Fibroblast of skin of abdomen (primary cell): ENCODE measurements around the gene MLPH.

Experiments
- DNase-seq: peaks from one replicate; pipeline ENCODE4 v3.0.0-alpha.2; 2013

The MLPH gene

DNA sequence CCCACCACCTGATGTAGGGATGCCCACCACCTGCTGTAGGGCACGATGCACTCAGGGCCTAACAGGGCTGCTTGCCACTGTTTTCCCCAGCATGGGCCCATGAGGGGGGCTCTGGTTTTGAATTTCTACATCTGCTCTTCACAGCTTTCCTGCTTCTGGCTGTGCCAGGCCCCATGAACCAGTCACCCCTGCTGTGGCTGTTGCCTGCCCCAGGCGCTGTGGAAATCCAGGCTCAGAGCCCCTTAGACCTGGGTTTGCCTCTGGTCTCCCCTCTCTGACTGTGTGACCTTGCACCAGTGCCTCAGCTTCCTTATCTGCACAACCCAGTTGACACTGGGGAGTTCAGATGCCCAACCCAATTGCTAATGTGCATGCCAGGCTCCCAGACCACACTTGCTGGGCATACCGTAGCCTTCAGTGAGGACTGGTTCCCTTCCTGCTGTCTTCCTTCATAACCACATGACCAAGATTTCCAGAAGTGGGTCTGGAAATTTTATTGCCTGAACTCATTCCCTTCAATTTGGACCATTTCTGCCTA, 6.0 kb upstream of the MLPH start:
- DNase-seq, result no peak

DNA sequence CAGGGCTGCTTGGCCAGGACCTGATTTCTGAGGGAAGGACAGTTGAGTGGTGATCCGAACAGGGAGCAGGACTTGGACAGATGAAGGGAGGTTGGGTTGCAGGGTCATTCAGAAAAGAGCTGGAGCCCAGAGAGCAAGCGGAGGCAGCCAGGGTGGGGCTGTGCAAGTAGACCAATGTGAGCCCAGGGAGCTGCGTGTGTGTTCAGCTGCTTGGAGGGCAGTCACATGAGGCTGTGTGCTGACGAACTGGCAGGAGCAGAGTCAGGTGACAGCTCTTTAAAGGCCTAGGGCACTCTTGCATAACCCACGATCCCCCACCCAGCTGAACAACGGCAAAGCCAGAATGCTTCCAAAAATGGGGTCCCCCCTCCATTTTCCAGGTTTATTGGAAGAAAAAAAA, 4.6 kb upstream of the MLPH start:
- no peak for DNase-seq

GRCh38 chr2:237483018-237483731, 3.9 kb upstream of the MLPH start:
- peak; percentile 45 for DNase-seq

- no peak for DNase-seq
Observed at GRCh38 chr2:237485304-237485703, 1.7 kb upstream of the MLPH start.

- no peak for DNase-seq
Observed at GRCh38 chr2:237485844-237486243, 1.2 kb upstream of the MLPH start.

- DNase-seq, result no peak
Observed at GRCh38 chr2:237486334-237486818, 675 bp upstream of the MLPH start.

GRCh38 chr2:237487496-237487895, 445 bp downstream of the MLPH start:
- no peak for DNase-seq

DNA sequence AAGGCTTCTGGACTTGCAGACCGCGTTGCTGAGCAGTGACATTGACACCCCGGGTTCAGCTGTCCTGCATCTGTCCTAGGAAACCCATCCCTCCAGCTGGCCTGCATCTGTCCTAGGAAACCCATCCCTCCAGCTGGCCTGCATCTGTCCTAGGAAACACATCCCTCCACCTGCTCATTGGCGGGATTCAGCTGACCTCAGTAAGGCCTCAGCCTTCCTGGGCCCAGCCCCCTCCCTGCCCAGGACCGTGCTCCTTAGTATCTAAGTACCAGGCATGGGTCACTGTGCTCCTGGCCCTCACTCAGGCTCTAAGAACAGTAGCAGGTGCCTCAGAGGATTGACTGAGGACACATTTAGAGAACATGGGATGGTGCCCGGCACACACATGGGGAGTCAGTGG, 1.2 kb downstream of the MLPH start:
- DNase-seq, result no peak

GRCh38 chr2:237488901-237489860, 2.1 kb downstream of the MLPH start:
- DNase-seq, result no peak

DNA sequence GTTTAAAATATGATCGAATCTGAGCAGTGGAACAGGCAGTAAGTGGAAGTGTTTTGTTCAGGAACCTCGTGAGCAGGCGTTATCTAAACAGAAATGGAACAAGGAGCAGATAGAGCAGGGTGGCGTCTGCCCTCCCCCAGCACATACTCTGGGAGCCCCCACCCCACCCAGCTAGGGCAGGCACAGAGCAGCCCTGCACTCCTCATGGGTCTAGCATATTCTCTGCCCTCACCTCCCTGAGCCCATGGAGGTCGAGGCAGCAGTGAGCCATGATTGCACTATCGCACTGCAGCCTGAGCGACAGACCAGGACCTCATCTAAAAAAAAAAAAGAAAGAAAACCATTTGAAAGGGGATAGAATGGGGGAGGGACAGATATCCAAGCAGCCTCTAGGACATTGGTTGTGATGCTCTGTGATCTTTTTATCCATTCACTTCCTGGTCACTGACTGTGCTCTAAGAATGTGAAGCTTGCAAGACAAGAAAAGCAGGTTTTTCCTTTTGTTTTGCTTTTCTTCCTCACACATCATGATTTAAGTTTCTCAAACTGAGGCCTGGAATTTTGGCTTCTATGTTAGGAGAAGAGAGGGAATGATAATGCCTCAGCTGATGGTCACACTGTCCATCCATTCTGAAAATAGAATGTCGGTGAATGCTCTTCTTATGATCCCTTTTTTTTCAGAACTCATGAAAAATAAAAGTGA, 3.1 kb downstream of the MLPH start:
- DNase-seq, result no peak

GRCh38 chr2:237490795-237491194, 3.7 kb downstream of the MLPH start:
- no peak for DNase-seq

DNA sequence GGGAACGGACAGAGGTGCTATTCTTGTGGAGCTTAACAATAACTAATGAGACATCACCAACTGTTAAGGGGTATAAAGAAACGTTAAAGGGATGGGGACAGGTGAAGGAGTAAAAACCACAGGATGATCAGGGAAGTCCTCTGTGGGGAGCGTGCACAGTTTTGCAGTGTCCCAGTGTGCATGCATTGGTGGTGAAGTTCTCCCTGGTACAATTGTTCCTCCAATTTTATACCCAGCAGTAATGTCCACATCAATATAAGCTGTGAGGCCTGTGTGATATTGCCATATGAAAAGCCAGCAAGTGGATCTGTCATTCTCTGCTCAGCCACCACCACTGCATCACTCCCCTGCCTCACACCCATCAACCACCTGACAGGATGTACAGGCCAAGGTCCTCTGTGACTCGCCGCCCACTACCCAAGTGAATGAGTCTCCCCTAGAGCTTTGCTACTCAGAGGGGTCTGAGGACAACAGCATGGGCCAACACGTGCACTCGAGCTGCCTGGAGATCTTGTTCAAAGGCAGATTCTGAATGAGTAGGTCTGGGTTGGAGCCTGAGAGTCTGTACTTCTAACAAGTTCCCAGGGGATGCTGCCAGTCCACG, 4.6 kb downstream of the MLPH start:
- no peak for DNase-seq

DNA sequence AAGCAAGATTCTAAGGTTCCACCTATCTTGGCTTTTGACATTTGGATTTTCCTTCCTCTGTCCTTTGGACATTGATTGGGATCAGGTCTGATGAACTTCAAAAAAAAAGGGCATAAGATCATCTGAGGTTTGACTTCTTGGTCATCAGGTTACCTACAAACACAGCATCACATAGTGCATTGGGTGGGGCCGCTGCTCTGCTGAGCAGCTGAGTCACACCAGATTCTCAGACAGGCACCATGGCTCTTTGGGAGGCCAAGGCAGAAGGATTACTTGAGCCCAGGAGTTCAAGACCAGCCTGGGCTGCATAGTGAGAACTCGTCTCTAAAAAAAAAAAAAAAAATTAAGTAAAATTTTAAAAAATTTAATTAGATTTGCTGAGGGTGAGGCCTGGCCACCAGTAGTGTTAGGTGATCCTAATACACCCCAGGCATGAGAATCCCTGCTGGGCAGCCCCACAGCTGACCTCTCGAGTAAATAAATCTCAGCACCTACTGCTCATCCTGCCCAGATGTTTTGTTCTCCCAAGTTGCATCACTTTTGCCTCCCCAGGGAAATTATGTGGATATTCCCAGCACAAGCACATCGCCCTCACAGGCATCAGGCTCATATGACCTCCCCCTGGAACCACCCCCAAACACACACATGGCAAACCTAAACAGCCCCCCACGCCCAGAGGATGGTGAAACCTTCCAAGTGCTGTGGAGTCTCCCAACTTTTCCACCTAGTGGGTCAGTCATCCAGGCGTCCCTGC, 5.3 kb downstream of the MLPH start:
- DNase-seq, result no peak

DNA sequence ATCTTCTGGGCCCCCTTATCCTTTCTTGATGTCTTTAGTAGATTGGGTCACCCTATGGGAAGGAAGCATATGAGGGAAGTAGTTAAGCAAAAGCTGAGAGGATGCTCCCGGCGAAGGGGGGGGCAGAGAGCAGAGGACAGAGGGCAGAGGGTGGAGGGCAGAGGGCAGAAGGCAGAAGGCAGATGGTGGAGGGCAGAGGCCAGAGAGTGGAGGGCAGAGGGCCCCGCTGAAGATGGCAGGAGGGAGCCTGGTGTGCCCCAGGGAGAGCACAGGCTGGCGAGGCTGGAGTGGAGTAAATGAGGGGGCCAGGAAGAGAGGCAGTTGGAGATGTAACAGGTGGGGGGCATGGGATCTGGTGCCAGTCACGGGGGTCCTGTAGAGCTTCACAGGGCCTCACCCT, 7.0 kb downstream of the MLPH start:
- no peak for DNase-seq

- no peak for DNase-seq
Observed at GRCh38 chr2:237495521-237496117, 8.6 kb downstream of the MLPH start.

GRCh38 chr2:237496428-237496827, 9.4 kb downstream of the MLPH start:
- no peak for DNase-seq

DNA sequence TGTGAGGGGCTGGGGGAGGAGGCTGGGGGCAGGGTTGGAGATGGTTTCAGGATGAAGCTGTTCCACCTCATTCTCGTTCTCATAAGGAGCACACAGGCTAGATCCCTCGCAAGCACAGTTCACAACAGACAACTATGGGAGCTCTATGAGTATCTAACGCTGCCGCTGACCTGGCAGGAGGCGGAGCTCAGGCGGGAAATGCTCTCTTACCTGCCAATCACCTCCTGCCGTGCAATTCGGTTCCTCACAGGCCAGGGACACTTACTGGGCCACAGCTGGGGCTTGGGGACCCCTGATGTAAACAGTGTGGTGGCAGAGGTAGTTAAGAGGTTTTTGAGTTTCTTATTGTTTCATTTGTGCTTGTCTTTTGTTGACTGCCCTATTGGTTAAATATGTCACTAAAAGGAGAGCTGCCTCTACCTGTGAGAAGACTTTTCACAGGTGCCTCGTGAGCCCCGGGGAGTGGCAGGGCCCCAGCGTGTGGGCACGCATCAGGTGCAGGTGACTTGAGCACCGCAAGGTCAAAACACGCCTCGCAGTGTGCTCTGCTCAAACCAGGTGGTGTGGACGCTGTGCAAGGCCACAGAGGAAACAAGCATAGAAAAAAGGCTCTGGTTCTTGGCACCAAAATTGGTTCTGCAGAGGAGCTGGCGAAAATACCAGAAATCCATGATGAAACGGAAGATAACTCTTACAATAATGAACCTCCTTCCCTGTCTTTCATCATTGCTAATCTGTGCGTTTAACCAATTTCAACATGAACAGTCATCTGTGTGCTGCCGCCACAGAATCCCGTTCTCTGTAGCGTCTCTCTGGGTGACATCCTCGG, 10.2 kb downstream of the MLPH start:
- peak; percentile 63 for DNase-seq

DNA sequence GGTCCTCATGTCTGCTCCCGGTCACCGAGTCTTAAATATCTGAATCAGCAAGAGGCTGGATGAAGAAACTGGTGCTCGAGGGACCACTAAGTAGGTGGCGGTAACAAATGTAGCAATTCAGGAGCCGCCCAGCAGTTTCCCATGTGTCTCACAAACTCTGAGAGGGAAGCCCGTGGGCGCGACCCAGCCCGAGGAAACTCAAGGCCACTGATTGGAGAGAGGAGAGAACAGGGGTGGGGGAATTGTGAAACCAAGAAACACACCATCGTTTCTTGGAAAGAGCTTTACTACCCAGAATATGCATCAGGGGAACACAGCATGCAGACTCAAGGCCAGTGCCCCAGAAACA, 10.8 kb downstream of the MLPH start:
- peak; percentile 65 for DNase-seq

DNA sequence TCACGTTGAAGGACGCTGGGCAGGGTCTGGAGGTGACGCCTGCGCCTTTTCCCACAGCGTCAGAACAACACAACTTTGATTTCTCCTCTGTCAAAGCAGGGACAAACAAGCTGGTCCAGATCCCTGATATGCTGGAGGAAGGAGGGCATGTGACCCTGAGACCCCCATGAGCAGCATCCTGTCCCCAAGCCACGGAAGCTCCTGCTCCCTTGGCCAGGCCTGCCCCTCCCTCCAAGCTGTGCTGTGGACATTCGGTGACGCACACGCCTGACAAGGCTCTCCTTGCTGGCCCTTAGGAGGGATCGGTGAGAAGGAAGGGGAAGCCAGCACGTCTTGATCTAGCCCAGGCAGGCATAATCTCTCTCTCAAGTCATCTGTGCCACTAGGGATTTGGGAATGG, 11.3 kb downstream of the MLPH start:
- DNase-seq, result peak; percentile 34

- DNase-seq, result peak; percentile 99
Observed at GRCh38 chr2:237500681-237501424, 13.8 kb downstream of the MLPH start.
